ENCODE results near the gene CWF19L1. TPM values are rescaled to one million over a fixed set of nuclear protein-coding genes. Genes with fewer than 3 reads are reported as not detected.
"Not testable (repeated sequence)": the region's sequence is repeated elsewhere in the genome, so short reads cannot be mapped to it uniquely, and the experiment has no call there.

CWF19L1 gene
- total RNA-seq: 10 to 100 TPM; 42.9 to 46.9 TPM

DNA sequence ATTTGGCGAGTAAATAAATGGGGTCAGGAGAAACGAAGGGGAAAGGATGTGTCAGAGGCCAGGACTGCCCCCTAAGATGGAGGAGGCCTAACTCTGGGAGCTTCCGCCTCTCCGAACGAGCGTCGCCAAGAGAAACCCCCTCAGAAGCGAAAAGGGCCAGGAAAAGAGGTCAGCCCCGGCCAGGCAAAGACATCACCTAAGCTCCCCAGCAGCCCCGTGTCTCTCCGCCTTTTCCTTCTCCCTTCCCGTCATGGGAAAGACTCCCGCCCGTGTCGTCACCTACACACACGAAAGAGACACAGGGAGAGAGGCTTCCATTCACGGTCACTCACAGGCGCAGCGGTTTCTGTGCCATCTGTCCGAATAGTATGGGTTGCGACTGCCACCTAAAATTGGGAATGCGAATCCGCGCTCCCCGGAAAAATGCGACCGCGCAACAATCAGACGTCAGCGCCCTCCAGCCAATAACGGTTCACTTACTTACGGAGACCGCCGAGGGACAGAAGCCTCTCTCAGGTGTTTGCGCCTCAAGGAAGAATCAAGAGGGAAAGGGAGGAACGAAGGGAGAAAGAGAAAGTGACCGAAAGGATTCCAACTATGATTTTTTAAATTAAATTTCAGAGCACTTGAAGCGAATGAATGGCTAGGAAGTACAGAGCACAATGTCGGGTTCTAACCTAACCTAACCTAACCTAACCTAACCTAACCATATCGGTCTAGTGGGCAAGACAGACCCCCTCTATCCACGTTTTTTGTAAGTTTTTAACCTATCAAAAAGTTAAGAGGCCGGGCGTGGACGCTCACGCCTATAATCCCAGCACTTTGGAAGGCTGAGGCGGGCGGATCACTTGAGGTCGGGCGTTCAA lies at the start of gene CWF19L1:
TSS of gene CWF19L1 (minus strand) at position 400 of the 866 bp plus-strand sequence. CDS start at position 355, 45 bp downstream.
- Mint-ChIP-seq H3K27ac (peak within 1 kb of the TSS; percentile 100), H3K36me3 (ENCODE audit: low read depth) (peaks cover 13% of the 10 kb centered on the region), H3K4me3 (peak within 1 kb of the TSS; percentile 100), H3K27me3 (ENCODE audit: low read depth) (no peaks in the 10 kb centered on the region), H3K9me3 (ENCODE audit: insufficient read depth) (no peaks in the 10 kb centered on the region), H3K4me1 (ENCODE audit: low read depth) (peaks cover 21% of the 10 kb centered on the region)
- ATAC-seq: peak; percentile 81
- POLR2A ChIA-PET: interaction anchor here (0.6 to 1.0 kb wide), 5 partner anchors 14 to 1232 kb away, joined by 3 to 7 read pairs (median 3); partner anchors contain the start of genes BLOC1S2 and CHUK
- peak; percentile 83 for DNase-seq
- CTCF ChIA-PET: interaction anchor here (1.1 kb wide), 1 partner anchor 251 kb away, joined by 3 read pairs; no protein-coding TSS in a partner anchor

DNA sequence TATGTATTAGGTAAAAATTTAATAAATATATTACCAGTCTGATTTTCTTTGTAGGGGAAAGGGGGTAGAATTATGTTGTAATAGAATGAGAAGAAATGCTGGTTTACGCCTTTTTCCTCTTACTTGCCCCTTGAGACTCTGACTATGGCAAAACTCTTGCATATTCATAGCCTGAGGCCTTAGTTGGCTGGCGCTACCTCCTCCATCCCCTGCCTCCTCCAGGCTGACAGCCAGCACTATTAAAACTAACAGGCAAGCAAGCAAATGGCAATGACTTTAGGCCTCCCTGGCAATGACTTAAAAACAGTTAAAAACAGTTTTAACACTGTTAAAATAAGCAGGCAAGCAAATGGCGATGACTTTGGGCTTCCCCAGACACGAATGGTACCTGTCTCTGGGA lies 48.2 kb upstream of the CWF19L1 start:
- ATAC-seq: no peak
- H3K9me3 Mint-ChIP-seq (ENCODE audit: insufficient read depth): no peaks in the 10 kb centered on the region
- no peak overlapping the region for H3K27ac Mint-ChIP-seq
- peaks cover 50% of the 10 kb centered on the region for H3K27me3 Mint-ChIP-seq (ENCODE audit: low read depth)
- no peak for DNase-seq
- no peak overlapping the region for H3K4me3 Mint-ChIP-seq
- ChIA-PET CTCF (no interaction called here), POLR2A (no interaction called here)
- H3K4me1 Mint-ChIP-seq (ENCODE audit: low read depth): no peaks in the 10 kb centered on the region
- H3K36me3 Mint-ChIP-seq (ENCODE audit: low read depth): no peaks in the 10 kb centered on the region

DNA sequence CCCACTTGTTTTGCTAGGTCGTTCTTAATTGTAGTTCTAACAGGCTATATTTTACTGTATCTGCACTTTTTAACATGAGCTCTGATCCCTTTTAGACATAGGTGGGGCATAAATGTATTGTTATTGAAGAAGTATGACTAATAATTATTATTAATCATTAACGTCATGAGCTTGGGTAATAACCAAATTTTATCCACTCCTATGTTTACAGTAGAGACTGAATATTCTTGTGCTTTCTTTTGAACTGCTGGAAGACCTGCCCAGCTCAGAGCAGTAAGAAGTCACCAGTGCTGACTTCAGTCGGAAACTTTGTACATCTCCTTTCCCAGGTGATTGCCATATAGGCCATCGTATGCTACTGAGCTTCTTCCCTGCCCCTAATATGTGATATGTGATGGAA lies 43.9 kb upstream of the CWF19L1 start:
- Mint-ChIP-seq H3K27ac (no peak overlapping the region), H3K27me3 (ENCODE audit: low read depth) (peaks cover 54% of the 10 kb centered on the region), H3K9me3 (ENCODE audit: insufficient read depth) (no peaks in the 10 kb centered on the region), H3K4me1 (ENCODE audit: low read depth) (no peaks in the 10 kb centered on the region), H3K4me3 (no peak overlapping the region), H3K36me3 (ENCODE audit: low read depth) (no peaks in the 10 kb centered on the region)
- ChIA-PET POLR2A (no interaction called here), CTCF (interaction anchor here (1.0 to 1.5 kb wide), 2 partner anchors 28 to 123 kb away, joined by 3 to 5 read pairs; no protein-coding TSS in a partner anchor)
- no peak for DNase-seq
- ATAC-seq: no peak

DNA sequence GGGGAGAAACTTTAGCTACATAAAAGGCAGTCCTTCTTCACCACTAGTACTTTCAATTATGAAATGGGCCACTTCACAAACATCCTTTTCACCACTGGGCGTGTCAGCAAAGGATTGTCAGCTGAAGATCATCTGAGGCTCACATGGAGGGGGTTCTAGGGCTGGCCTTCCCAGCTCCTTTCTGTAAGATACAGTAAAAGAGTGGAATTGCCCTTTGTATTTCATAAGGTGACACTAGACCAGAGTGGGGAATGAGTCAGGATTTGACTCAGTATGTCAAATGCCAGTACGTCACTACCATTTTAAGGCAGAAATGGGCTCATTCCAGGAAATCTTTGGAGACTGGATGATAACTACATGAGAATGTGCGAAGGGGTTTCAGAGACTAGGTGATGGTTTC lies 40.2 kb upstream of the CWF19L1 start:
- DNase-seq (no peak), ATAC-seq (no peak)
- Mint-ChIP-seq H3K36me3 (ENCODE audit: low read depth) (no peaks in the 10 kb centered on the region), H3K9me3 (ENCODE audit: insufficient read depth) (no peaks in the 10 kb centered on the region), H3K4me3 (no peak overlapping the region), H3K27ac (no peak overlapping the region), H3K4me1 (ENCODE audit: low read depth) (no peaks in the 10 kb centered on the region), H3K27me3 (ENCODE audit: low read depth) (peaks cover 55% of the 10 kb centered on the region)
- POLR2A ChIA-PET: interaction anchor here (0.6 kb wide), 1 partner anchor 648 kb away, joined by 3 read pairs; no protein-coding TSS in a partner anchor
- CTCF ChIA-PET: no interaction called here

DNA sequence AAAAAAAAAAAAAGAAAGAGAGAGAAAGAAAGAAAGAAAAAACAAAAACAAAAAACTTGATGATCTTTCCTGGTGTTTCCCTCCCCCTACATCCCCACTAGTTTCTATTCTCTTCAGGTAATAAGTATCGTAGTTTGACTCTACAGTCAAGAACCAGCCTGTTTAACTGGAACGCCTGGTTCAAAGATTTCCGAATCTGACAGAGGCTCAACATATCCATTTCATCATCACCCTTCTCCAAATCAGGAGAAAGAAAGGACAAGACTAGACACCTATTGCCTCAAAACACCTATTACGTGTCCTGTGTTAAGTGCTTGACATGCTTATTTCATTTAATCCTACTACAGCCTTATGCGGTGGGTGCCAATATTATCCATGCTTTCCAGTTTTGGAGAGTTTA lies 39.4 kb upstream of the CWF19L1 start:
- H3K27ac Mint-ChIP-seq: no peak overlapping the region
- no peaks in the 10 kb centered on the region for H3K9me3 Mint-ChIP-seq (ENCODE audit: insufficient read depth)
- H3K27me3 Mint-ChIP-seq (ENCODE audit: low read depth): peaks cover 53% of the 10 kb centered on the region
- CTCF ChIA-PET: no interaction called here
- no peak for DNase-seq
- H3K4me3 Mint-ChIP-seq: no peak overlapping the region
- POLR2A ChIA-PET: no interaction called here
- no peak for ATAC-seq
- H3K4me1 Mint-ChIP-seq (ENCODE audit: low read depth): no peaks in the 10 kb centered on the region
- no peaks in the 10 kb centered on the region for H3K36me3 Mint-ChIP-seq (ENCODE audit: low read depth)

DNA sequence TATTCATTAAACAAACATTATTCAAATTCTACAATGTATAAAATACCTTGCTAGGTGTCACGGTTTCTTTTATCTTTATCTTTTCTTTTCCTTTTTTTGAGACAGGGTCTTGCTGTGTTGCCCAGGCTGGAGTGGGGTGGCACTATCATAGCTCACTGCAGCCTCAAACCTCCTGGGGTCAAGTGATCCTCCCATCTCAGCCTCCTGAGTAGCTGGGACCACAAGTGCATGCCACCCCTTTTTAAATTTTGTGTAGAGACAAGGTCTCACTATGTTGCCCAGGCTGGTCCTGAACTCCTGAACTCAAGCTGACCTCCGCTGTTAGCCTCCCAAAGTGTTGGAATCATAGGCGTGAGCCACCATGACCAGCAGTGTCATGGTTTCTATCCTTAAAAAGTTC lies 37.0 kb upstream of the CWF19L1 start:
- H3K4me3 Mint-ChIP-seq: no peak overlapping the region
- no peaks in the 10 kb centered on the region for H3K36me3 Mint-ChIP-seq (ENCODE audit: low read depth)
- DNase-seq (no peak), ATAC-seq (no peak)
- POLR2A ChIA-PET: no interaction called here
- no peak overlapping the region for H3K27ac Mint-ChIP-seq
- CTCF ChIA-PET: interaction anchor here (0.8 to 2.2 kb wide), 8 partner anchors 9 to 214 kb away, joined by 3 to 8 read pairs (median 4); partner anchors contain the start of gene PKD2L1
- no peaks in the 10 kb centered on the region for H3K9me3 Mint-ChIP-seq (ENCODE audit: insufficient read depth)
- no peaks in the 10 kb centered on the region for H3K4me1 Mint-ChIP-seq (ENCODE audit: low read depth)
- peaks cover 48% of the 10 kb centered on the region for H3K27me3 Mint-ChIP-seq (ENCODE audit: low read depth)

DNA sequence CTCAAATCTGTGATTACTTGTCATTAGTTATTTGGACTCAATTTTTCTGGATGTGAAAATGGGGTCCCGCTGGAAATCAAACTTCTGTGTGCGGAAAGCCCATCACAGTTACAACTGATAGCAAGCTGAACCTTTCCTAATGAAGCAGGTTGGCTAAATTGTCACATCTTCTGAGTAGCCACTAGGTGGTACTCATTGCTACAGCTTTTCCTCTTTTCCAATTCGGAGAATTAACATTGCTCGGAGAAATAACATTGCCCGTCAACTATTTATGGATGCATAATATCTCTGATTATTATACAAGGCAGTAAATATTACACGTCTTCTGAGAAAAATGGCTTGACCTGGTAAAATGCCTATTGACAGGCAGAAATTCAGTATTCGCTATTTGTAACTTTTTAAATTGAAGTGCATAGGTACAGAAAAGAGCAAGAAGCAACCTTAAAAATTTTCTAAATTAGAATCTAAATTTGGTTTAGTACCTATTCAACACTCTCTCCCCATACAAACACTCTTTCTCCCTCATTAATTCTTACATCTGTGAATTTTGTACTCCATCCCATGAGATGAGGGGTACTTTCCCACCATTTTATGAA lies 36.4 kb upstream of the CWF19L1 start:
- H3K4me3 Mint-ChIP-seq: no peak overlapping the region
- H3K27me3 Mint-ChIP-seq (ENCODE audit: low read depth): peaks cover 45% of the 10 kb centered on the region
- ATAC-seq: no peak
- no peaks in the 10 kb centered on the region for H3K4me1 Mint-ChIP-seq (ENCODE audit: low read depth)
- DNase-seq: no peak
- ChIA-PET CTCF (interaction anchor here (0.9 to 2.2 kb wide), 10 partner anchors 9 to 207 kb away, joined by 3 to 13 read pairs (median 4); partner anchors contain the start of gene PKD2L1), POLR2A (interaction anchor here (1.0 kb wide), 1 partner anchor 17 kb away, joined by 5 read pairs; no protein-coding TSS in a partner anchor)
- H3K9me3 Mint-ChIP-seq (ENCODE audit: insufficient read depth): no peaks in the 10 kb centered on the region
- H3K27ac Mint-ChIP-seq: no peak overlapping the region
- H3K36me3 Mint-ChIP-seq (ENCODE audit: low read depth): no peaks in the 10 kb centered on the region

DNA sequence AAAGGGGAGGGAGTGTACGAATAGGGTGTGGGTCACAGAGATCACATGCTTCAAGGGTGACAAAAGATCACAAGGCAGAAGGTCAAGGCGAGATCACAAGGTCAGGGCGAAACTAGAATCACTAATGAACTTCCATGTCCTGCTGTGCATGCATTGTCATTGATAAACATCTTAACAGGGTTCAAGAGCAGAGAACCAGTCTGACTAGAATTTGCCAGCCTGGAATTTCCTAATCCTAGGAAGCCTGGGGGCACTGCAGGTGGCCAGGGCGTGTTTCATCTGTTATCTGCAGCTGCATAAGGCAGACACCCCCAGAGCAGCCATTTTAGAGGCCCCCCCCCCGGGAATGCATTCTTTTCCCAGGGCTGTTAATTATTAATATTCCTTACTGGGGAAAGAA lies 33.7 kb upstream of the CWF19L1 start:
- H3K4me1 Mint-ChIP-seq (ENCODE audit: low read depth); CTCF ChIA-PET; DNase-seq; H3K4me3 Mint-ChIP-seq; H3K9me3 Mint-ChIP-seq (ENCODE audit: insufficient read depth); ATAC-seq; H3K27ac Mint-ChIP-seq; POLR2A ChIA-PET; H3K36me3 Mint-ChIP-seq (ENCODE audit: low read depth): not testable (repeated sequence)
- H3K27me3 Mint-ChIP-seq (ENCODE audit: low read depth): peaks cover 35% of the 10 kb centered on the region

DNA sequence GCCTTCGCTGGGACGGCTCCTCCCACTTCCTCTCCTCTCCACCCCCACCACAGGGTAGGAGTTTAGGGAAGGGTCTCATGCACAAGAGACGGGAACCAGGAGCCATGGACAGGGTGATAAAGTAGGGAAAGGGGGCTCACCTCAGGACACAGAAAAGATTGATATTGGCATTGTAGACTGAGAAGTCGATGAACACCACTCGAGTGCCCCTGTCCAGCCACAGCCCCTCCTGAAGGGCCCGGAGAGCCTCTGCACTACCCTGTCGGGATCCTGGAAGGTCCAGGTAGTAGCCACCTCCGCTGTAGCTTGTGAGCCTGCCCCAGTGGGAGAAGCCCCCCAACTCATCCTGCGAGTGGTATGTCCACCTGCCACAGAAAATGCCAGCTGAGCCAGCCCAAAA lies 29.8 kb upstream of the CWF19L1 start:
- no peak overlapping the region for H3K4me3 Mint-ChIP-seq
- H3K4me1 Mint-ChIP-seq (ENCODE audit: low read depth): no peaks in the 10 kb centered on the region
- ChIA-PET POLR2A (interaction anchor here (1.5 kb wide), 1 partner anchor 10 kb away, joined by 5 read pairs; no protein-coding TSS in a partner anchor), CTCF (no interaction called here)
- H3K27ac Mint-ChIP-seq: no peak overlapping the region
- ATAC-seq: no peak
- H3K9me3 Mint-ChIP-seq (ENCODE audit: insufficient read depth): no peaks in the 10 kb centered on the region
- no peak for DNase-seq
- no peaks in the 10 kb centered on the region for H3K36me3 Mint-ChIP-seq (ENCODE audit: low read depth)
- peaks cover 32% of the 10 kb centered on the region for H3K27me3 Mint-ChIP-seq (ENCODE audit: low read depth)

DNA sequence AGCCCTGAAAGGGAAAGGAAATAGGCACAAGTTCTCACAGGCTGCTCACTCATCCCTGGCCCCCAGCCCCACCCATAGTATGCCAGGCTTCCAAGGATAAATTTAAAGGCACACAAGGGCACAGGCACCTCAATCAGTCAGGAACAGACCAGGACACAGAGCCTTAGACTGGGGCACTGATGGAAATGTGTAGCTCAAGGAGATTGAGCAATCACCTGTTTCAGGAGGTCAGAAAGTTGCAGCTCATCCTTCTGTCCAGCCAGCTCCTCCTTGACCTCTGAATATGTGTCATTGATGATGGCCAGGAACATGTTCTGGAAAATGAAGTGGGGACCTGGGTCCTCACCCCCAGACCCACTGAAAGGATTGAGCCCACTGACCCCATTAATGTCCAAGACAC lies 25.6 kb upstream of the CWF19L1 start:
- H3K4me3 Mint-ChIP-seq: no peak overlapping the region
- ATAC-seq (no peak), DNase-seq (no peak)
- no peak overlapping the region for H3K27ac Mint-ChIP-seq
- no peaks in the 10 kb centered on the region for H3K9me3 Mint-ChIP-seq (ENCODE audit: insufficient read depth)
- CTCF ChIA-PET: no interaction called here
- H3K27me3 Mint-ChIP-seq (ENCODE audit: low read depth): peaks cover 27% of the 10 kb centered on the region
- POLR2A ChIA-PET: no interaction called here
- no peaks in the 10 kb centered on the region for H3K36me3 Mint-ChIP-seq (ENCODE audit: low read depth)
- no peaks in the 10 kb centered on the region for H3K4me1 Mint-ChIP-seq (ENCODE audit: low read depth)

DNA sequence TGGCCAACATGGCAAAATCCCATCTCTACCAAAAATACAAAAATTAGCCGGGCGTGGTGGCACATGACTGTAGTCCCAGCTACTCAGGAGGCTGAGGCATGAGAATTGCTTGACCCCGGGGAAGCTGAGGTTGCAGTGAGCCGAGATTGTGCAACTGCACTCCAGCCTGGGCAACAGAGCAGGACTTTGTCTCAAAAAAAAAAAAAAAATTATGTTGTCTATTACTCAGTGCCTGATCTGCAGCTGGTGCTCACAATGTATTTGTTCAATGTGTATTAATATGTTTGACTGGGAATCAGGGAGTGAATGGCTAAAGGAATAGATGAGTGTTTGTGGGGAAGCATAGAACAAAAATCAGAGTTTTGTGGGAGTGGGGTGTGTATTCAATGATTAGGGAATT lies 24.9 kb upstream of the CWF19L1 start:
- H3K9me3 Mint-ChIP-seq (ENCODE audit: insufficient read depth); H3K4me3 Mint-ChIP-seq; ATAC-seq; H3K36me3 Mint-ChIP-seq (ENCODE audit: low read depth); CTCF ChIA-PET; POLR2A ChIA-PET; H3K4me1 Mint-ChIP-seq (ENCODE audit: low read depth); DNase-seq; H3K27ac Mint-ChIP-seq: not testable (repeated sequence)
- H3K27me3 Mint-ChIP-seq (ENCODE audit: low read depth): peaks cover 26% of the 10 kb centered on the region

DNA sequence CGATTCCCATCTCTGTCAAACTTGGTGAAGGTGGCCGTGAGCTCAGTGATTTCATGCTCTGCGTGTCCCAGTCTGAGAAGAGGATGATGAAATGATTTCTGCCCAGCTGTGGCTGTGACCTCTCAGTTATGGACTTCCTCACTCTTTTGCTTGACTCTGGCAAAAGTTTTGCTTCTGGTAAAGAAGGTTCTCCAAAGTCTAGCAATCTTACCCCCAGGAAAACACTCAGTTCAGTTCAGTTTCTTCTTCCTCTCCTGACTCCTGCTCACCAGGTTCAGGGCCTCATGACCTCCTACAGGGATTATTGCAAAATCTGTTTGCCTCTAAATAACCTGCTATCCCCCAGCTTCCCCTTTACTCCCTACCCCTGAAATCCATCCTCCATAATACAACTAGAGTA lies 23.9 kb upstream of the CWF19L1 start:
- POLR2A ChIA-PET: no interaction called here
- Mint-ChIP-seq H3K36me3 (ENCODE audit: low read depth) (peaks cover 2% of the 10 kb centered on the region), H3K27ac (no peak overlapping the region), H3K4me3 (no peak overlapping the region), H3K9me3 (ENCODE audit: insufficient read depth) (no peaks in the 10 kb centered on the region), H3K27me3 (ENCODE audit: low read depth) (peaks cover 26% of the 10 kb centered on the region), H3K4me1 (ENCODE audit: low read depth) (peaks cover 10% of the 10 kb centered on the region)
- DNase-seq: no peak
- no peak for ATAC-seq
- CTCF ChIA-PET: interaction anchor here (1.0 kb wide), 1 partner anchor 143 kb away, joined by 3 read pairs; no protein-coding TSS in a partner anchor
